Measurements from ENCODE around the gene PKP2. TPM values are rescaled to one million over a fixed set of nuclear protein-coding genes. Genes with fewer than 3 reads are reported as not detected.

The PKP2 gene
- total and polyA plus RNA-seq, 2 of the 4 experiments (the other 2 are of a cell fraction), result 0.10 to 0.18 TPM

- no peak overlapping the region for H2AK9ac ChIP-seq (replicated peaks; ENCODE audit: low read depth, low read length, poor library complexity)
- dilution Hi-C loops (cut with HindIII; ENCODE audit: low sequenced_read_pairs, unreplicated experiment) (no loop called here), in situ Hi-C loops (cut with MboI; ENCODE audit: low sequenced_read_pairs) (no loop called here), intact Hi-C loops (cut with micrococcal nuclease) (no loop called here)
- H3K9ac ChIP-seq (ENCODE audit: low read depth, low read length), result no peak overlapping the region
- H3K36me3 ChIP-seq (ENCODE audit: control insufficient read depth, insufficient read depth, low read length), result no peaks in the 10 kb centered on the region
- H2BK120ac ChIP-seq (ENCODE audit: low read depth, low read length), result no peak overlapping the region
- no peak overlapping the region for H4K8ac ChIP-seq (ENCODE audit: low read depth in 2 of 2, low read length in 2 of 2)
- no peak overlapping the region for H3K23ac ChIP-seq (ENCODE audit: low read depth, low read length)
- H2AK5ac ChIP-seq (ENCODE audit: low read depth, low read length), result no peak overlapping the region
- no peak overlapping the region for H3K4me3 ChIP-seq (ENCODE audit: insufficient read depth, low read depth, low read length)
- no peak overlapping the region for H4K5ac ChIP-seq (ENCODE audit: low read depth, low read length)
- no peak overlapping the region for H3K27ac ChIP-seq (ENCODE audit: insufficient read depth, low read length)
- ChIA-PET POLR2A (ENCODE audit: unreplicated experiment) (no interaction called here), CTCF (no interaction called here)
- DNase-seq, result no peak
- H3K4ac ChIP-seq (ENCODE audit: low read depth, low read length), result no peak overlapping the region
- H2AFZ ChIP-seq (replicated peaks; ENCODE audit: low read length, poor library complexity), result no peak overlapping the region
- H2BK5ac ChIP-seq (ENCODE audit: low read depth, low read length, poor library complexity, severe bottlenecking), result no peak overlapping the region
- no peaks in the 10 kb centered on the region for H3K79me1 ChIP-seq (ENCODE audit: low read depth in 1 of 2, low read length in 2 of 2)
- no peak overlapping the region for H3K14ac ChIP-seq (replicated peaks; ENCODE audit: low read depth, low read length)
- no peaks in the 10 kb centered on the region for H4K20me1 ChIP-seq (ENCODE audit: insufficient read depth, low read length)
- ATAC-seq (ENCODE audit: low read depth), result no peak
- no peak overlapping the region for H3K4me2 ChIP-seq (ENCODE audit: low read depth, low read length)
- no peak overlapping the region for H3K18ac ChIP-seq (ENCODE audit: low read depth, low read length)
- H3K9me1 ChIP-seq (ENCODE audit: insufficient read depth, low read length), result no peaks in the 10 kb centered on the region
- H2BK15ac ChIP-seq (ENCODE audit: low read depth, low read length), result no peak overlapping the region
- H3K56ac ChIP-seq (ENCODE audit: extremely low read depth, insufficient read depth, low read length), result no peak overlapping the region
- H2BK20ac ChIP-seq (ENCODE audit: low read depth, low read length), result no peak overlapping the region
- H4K91ac ChIP-seq (ENCODE audit: insufficient read depth, low read depth, low read length), result no peak overlapping the region
- H3K4me1 ChIP-seq (ENCODE audit: control insufficient read depth, insufficient read depth, low read length), result no peaks in the 10 kb centered on the region
- H3K27me3 ChIP-seq (ENCODE audit: control insufficient read depth, insufficient read depth, low read length), result no peaks in the 10 kb centered on the region
- TF ChIP-seq MXI1 (IDR thresholded peaks at IDR 0.05; ENCODE audit: borderline replicate concordance, low read depth, low read length) (no peak), MAZ (IDR thresholded peaks at IDR 0.05; ENCODE audit: borderline replicate concordance, low read depth, low read length) (no peak), RCOR1 (IDR thresholded peaks at IDR 0.05; ENCODE audit: insufficient replicate concordance, low read length) (no peak), RFX5 (IDR thresholded peaks at IDR 0.05; ENCODE audit: low read depth, low read length) (no peak), USF2 (IDR thresholded peaks at IDR 0.05; ENCODE audit: low read depth, low read length) (no peak), FOS (IDR thresholded peaks at IDR 0.05; ENCODE audit: low read depth, low read length) (no peak), CEBPB (IDR thresholded peaks at IDR 0.05; ENCODE audit: low read depth, low read length) (no peak), POLR2A (IDR thresholded peaks at IDR 0.05; ENCODE audit: low read depth, low read length) (no peak), ELK1 (IDR thresholded peaks at IDR 0.05; ENCODE audit: borderline replicate concordance, low read depth, low read length) (no peak), MAFK (IDR thresholded peaks at IDR 0.05; ENCODE audit: low read depth, low read length) (no peak), CTCF (conservative IDR thresholded peaks at IDR 0.05; ENCODE audit: low read depth, low read length) (no peak), NFE2L2 (IDR thresholded peaks at IDR 0.05; ENCODE audit: low read depth, low read length) (no peak), BHLHE40 (IDR thresholded peaks at IDR 0.05; ENCODE audit: low read depth, low read length) (no peak), SMC3 (IDR thresholded peaks at IDR 0.05; ENCODE audit: low read depth, low read length) (no peak), RAD21 (IDR thresholded peaks at IDR 0.05; ENCODE audit: low read length) (no peak), CHD1 (IDR thresholded peaks at IDR 0.05; ENCODE audit: low read depth, low read length) (no peak)
- peaks cover 3% of the 10 kb centered on the region; the same call in 1 of the 2 replicates for H3K9me3 ChIP-seq (ENCODE audit: control insufficient read depth, insufficient read depth, low read length)
- BruUV-seq (replicated peaks), result no TSS peak
Observed at GRCh38 chr12:32917094-32917611, 20.6 kb upstream of the PKP2 start.
